HG03460 (cell line): ENCODE data around the gene PRDM12.

Experiments used
- ATAC-seq: cut with Tn5 transposase; IDR thresholded peaks from one replicate; pipeline ENCODE4 v1.9.1; 2021; ENCODE audit not compliant: unreplicated experiment

The PRDM12 gene

DNA sequence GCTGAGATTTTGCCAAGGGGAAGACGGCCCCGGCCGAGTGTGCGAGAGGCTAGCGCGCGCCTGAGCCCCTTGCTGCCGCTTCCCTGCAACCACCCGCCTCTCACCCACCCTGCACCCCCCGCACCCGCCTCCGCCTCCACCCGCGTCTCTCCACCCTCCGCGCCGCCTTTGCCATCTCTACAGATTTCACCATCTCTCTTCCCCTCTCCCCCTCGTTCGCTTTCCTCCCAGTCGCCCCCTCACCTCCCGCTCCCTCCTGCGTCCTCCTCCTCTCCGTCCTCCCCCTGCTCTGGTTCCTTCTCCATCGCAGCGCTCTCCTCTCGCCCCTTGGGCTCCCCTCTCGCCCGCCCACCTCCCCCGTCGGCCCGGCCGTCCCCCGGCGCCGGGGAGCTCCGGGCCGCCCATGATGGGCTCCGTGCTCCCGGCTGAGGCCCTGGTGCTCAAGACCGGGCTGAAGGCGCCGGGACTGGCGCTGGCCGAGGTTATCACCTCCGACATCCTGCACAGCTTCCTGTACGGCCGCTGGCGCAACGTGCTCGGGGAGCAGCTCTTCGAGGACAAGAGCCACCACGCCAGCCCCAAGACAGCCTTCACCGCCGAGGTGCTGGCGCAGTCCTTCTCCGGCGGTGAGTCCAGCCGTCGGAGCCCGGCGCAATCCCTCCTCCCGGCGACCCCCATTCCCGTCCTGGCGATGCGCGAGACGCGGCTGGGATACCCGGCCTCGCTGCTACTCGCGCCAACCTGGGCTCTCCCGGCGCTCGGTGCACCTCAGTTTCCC, at the start of gene PRDM12:
TSS of gene PRDM12 (plus strand) at position 344 of the 778 bp plus-strand sequence. CDS start at position 404, 60 bp downstream.
- no peak for ATAC-seq

GRCh38 chr9:130616451-130616850, 47.9 kb upstream of the PRDM12 start:
- no peak for ATAC-seq

GRCh38 chr9:130623466-130623865, 40.9 kb upstream of the PRDM12 start:
- ATAC-seq: no peak

GRCh38 chr9:130624154-130624553, 40.2 kb upstream of the PRDM12 start:
- ATAC-seq: no peak

GRCh38 chr9:130626249-130626996, 38.0 kb upstream of the PRDM12 start:
- ATAC-seq: no peak

DNA sequence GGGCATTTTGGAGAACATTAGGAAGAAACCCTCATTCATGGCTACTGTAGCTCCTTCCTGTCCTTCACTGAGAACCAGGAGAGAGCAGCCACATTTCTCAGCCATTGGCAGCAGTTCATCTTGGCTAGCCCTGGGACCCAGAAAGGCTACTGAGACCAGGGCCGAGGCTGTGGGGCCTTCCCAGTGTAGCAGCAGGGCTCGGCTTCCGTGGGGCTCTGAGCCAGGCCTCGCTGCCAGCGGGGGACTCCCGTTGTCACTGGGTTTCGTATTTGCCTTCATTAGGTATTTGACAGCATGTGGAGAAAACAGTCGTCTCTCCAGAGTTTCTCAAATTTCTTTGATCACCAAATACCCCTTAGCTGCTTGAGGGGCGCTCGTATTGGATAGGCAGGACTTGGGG, 37.3 kb upstream of the PRDM12 start:
- ATAC-seq: no peak

DNA sequence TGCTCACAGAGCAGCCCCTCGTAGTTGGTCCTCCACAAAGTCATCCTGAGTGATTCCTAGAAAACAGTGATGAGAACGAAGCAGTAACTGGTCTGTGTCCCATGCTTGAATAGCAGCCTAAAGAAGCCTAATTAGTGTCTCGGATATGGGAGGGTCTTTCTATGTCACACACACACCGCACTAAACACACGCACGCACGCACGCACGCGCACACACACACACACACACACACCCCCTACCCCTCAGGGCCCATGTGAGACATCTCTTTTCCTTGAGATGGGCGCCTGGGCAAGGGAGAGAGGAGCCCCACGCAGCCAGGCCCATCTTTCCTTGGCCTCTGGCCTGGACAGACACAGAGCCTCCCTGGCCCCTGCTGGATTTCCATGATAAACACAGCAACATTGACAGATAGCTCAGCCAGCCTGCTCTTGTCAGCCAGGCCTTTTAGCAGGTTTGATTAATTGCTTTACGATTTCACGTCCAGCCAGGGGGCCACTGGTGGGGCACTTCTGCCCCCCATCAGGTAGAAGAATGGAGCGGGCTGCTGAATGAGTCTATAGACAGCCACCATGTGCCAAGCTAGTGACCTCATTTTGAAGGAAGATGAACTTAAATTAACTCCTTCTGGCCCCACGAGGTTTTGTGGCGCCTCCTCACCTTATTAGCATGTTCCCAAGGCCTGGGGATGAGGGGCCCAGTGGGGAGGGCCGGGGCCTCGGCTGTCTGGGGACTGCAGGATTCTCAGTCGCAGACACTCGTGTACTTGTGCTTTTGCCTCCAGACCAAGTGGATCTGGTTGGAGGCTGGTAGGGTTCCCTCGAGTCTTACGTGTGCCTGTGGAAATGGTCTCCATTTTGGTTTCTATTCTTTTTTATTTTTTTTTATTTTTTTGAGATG, 36.2 kb upstream of the PRDM12 start:
- no peak for ATAC-seq

DNA sequence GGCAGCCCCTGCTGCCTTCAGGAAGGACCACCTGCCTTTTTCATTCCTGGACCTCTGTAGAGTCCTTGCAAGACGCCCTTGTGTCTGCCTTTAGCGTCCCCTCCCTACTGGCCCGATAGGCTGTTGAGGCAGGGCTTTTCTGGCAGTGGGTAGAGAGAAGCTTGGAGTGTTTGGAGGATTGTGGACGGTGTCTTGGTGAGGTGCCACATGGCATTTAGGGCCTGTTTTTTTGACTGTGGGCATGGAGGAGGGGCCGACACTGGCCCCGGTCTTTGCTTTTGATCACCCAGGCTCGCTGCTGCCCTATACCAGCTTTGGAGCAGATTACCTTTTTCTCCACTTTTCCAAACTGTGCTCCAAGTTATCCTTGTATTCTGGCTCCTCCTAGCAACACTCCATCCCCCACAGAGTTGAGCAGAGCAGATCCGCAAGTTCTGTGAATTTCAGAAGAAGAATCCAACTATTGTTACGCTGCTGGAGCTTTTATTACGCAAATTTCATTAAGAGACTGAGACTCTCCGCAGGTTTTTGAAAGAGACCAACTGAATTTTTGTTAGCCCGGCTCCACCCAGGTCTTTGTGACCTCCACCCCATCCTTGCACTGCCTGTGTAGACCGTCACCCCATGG, 34.8 kb upstream of the PRDM12 start:
- ATAC-seq: no peak

DNA sequence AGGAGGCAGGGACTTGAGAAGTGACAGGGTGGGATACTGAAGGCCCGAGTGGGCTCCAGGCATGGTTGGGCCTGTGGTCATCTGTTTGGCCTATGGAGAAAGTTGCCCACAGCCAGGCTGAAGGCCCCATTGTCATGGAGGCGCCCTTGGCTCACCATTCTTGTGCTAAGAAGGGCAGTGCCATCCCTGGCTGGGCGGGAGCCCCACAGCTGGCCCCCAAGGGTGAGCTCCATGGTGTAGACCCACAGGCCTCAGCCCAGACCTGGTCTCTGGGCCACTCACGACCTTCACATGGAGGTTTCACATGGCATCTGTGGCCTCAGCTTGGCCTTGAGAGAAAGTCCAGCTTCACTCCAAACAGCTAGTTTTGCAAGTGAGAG, 34.3 kb upstream of the PRDM12 start:
- no peak for ATAC-seq

- ATAC-seq: no peak
Measured at GRCh38 chr9:130630506-130631330, 33.7 kb upstream of the PRDM12 start.

DNA sequence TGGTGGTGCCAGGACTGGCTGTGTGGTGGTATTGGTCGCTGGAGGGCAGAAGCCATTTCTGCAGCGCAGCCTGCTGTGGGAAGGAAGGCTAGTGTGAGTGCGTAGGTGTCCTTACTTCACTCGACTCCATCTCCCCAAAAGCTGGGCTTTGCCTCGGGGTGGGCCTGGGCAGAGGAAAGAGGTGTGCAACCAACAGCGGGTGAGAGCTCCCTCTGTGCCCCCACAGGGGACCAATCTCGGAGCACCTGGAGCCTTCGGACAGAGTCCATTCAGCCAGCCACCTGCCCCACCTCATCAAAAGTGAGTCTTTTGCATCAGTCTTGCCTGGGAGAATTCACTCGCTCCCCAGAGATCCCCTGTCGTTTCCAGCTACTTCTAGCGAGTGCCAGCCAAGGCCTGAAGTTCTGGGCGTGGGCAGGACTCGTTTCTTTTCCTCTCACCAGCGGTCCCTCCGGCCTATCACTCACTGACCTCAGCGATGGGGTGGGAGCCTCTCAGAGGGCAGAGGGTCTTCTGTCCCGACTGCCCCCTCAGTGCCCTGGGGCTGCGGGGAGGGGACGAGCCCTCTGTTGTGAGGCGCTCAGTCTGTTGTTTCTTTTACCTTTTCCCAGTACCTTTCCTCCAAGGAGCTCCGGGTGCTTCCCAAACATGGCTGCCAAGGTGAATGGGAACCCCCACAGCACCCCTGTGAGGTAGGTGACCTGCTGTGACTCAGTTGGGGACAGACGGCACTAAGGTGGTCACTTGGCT, 32.9 kb upstream of the PRDM12 start:
- ATAC-seq: no peak

GRCh38 chr9:130632081-130632710, 32.2 kb upstream of the PRDM12 start:
- no peak for ATAC-seq

DNA sequence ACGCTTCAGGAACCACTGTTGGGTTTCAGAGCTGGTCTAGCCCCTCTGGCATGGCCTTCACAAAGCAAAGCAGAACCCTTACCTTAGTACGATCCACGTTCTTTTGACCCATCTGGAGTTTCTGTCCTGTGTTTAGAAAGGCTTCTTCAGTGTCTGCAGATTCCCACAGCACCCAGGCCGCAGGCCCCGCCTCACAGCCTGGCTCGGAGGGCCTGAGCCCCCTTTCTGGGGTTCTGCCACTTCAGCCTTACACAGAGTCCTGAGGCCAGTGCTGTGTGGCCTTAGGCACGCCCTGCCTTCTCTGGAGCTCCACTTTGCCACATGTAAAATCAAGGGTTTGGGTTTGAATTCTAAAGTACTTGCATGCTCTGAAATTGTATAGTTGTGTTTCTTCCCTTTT, 31.6 kb upstream of the PRDM12 start:
- ATAC-seq: no peak

GRCh38 chr9:130633336-130634190, 30.8 kb upstream of the PRDM12 start:
- no peak for ATAC-seq

- no peak for ATAC-seq
Measured at GRCh38 chr9:130634191-130634768, 30.1 kb upstream of the PRDM12 start.

DNA sequence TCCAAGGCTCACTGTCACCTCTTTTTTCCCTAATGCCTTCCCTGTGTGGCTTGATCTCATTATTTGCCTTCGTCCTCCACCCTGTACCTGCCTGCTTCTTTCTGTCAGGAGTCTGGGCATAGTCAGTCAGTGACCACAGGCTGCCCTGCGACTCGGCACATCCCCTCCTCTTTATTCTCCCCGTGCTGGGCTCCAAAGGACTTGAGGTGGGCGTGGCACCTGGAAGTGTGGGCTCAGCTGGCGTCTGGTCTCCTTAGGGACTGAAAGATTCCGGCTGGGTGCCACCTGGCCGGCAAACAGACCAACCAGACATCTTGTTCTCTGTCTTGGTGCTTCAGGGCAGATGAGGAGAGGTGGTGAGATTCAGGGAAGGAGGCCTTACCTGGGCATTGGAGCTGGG, 29.6 kb upstream of the PRDM12 start:
- no peak for ATAC-seq

DNA sequence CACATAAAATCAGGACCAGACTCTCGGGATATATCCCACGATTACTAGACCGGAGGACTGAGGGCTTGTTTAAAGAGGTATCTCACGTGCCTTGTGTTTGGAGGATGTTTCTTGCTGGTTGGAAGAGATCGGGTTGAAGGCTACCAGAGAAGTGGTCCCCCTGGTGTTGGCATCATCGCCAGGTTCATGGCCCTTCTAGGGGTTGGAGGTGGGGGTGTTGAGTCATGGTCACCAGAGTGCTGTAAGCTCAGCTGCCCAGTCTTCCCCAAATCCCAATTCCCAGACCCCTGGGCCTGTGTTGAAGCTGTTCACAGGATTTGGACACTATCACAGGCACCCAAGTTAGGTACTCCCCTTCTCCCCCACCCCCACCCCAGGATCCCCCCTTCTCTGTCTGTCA, 29.1 kb upstream of the PRDM12 start:
- no peak for ATAC-seq
